ENCODE measurements around the gene PLA2G6.

The PLA2G6 gene

GRCh38 chr22:38203855-38204514 is 22.4 kb upstream of the PLA2G6 start:
- peaks cover 8 to 37% (median 33%) of the 10 kb centered on the region in 4 donors for H3K4me1 ChIP-seq
- peak overlapping the region; percentile 96 to 100 for H3K27ac ChIP-seq
- H3K4me3 ChIP-seq = peak overlapping the region; percentile 66 to 96
- intact Hi-C loops (cut with DNase I; ENCODE audit: low total_unique reads) = loop anchor here (5.0 to 10.0 kb wide), 2 partner anchors 43 to 111 kb away; partner anchors contain the start of gene CSNK1E
- no peaks in the 10 kb centered on the region for H3K9me3 ChIP-seq
- no peak for DNase-seq
- TF ChIP-seq CTCF (IDR thresholded peaks at IDR 0.05) = no peak
- peaks cover 0 to 5% (median 0%) of the 10 kb centered on the region in 3 donors for H3K36me3 ChIP-seq
- H3K27me3 ChIP-seq = no peaks in the 10 kb centered on the region

GRCh38 chr22:38203090-38203810 is 21.6 kb upstream of the PLA2G6 start:
- Histone ChIP-seq H3K36me3 (no peaks in the 10 kb centered on the region), H3K27me3 (no peaks in the 10 kb centered on the region), H3K4me3 (peak overlapping the region; percentile 66 to 96), H3K4me1 (peaks cover 8 to 37% (median 31%) of the 10 kb centered on the region in 4 donors), H3K27ac (peak overlapping the region; percentile 96 to 100), H3K9me3 (no peaks in the 10 kb centered on the region)
- no peak for TF ChIP-seq CTCF (IDR thresholded peaks at IDR 0.05)
- intact Hi-C loops (cut with DNase I; ENCODE audit: low total_unique reads) = loop anchor here (5.0 to 10.0 kb wide), 2 partner anchors 44 to 112 kb away; partner anchors contain the start of gene CSNK1E
- peak; percentile 57 to 82 for DNase-seq

DNA sequence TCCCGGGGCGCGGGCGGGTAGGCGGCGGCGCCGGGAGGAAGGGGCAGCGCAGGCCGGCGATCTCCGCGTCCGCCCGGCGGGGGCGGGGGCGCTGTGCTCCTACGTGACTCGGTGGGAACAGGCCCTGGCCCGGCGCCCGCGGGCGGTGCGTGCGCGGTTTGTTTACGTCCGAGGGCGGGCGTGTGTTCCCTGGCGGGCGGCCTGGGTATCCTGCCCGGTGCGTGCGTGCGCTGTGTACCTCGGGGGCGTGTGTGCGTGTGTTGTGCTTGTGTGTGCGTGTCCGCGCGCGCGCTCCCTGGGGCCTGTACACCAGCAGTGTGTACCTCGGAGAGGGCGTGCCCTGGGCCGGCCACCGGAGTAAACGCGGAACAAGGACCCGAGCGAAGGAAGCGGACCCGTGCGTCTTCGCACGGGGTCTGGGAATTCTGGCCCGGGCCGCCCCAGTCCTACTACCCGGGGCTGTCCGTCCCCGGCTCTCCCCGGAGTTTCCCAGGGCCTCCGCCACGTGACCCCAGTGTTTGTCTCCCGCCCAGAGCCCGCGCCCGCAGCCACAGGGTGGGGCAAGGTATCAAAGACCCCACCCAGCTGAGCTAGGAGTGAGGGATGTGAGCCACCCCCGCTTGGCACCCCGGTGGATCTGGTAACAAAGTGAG is 20.9 kb upstream of the PLA2G6 start:
- Histone ChIP-seq H3K4me3 (peak overlapping the region; percentile 66 to 96), H3K36me3 (no peaks in the 10 kb centered on the region), H3K9me3 (no peaks in the 10 kb centered on the region), H3K27ac (peak overlapping the region; percentile 96 to 100), H3K4me1 (peaks cover 8 to 37% (median 30%) of the 10 kb centered on the region in 4 donors), H3K27me3 (no peaks in the 10 kb centered on the region)
- peak; percentile 2 to 36 for TF ChIP-seq CTCF (IDR thresholded peaks at IDR 0.05)
- DNase-seq = peak; percentile 96 to 98
- intact Hi-C loops (cut with DNase I; ENCODE audit: low total_unique reads) = loop anchor here (5.0 to 10.0 kb wide), 2 partner anchors 45 to 112 kb away; partner anchors contain the start of gene CSNK1E

GRCh38 chr22:38201711-38202436 is 20.2 kb upstream of the PLA2G6 start, which contains the start of gene MAFF:
Gene MAFF (plus strand): TSS chr22:38201994. CDS start chr22:38213854, 11,860 bp downstream.
- Histone ChIP-seq H3K27ac (peak within 1 kb of the TSS; percentile 96 to 100), H3K9me3 (no peaks in the 10 kb centered on the region), H3K36me3 (no peaks in the 10 kb centered on the region), H3K4me3 (peak within 1 kb of the TSS; percentile 66 to 96), H3K27me3 (no peaks in the 10 kb centered on the region), H3K4me1 (peaks cover 8 to 37% (median 30%) of the 10 kb centered on the region in 4 donors)
- no peak for TF ChIP-seq CTCF (IDR thresholded peaks at IDR 0.05)
- DNase-seq = peak; percentile 95 to 98
- intact Hi-C loops (cut with DNase I; ENCODE audit: low total_unique reads) = loop anchor here (5.0 to 10.0 kb wide), 2 partner anchors 45 to 113 kb away; partner anchors contain the start of gene CSNK1E

- TF ChIP-seq CTCF (IDR thresholded peaks at IDR 0.05) = no peak
- Histone ChIP-seq H3K36me3 (no peaks in the 10 kb centered on the region), H3K9me3 (no peaks in the 10 kb centered on the region), H3K27me3 (no peaks in the 10 kb centered on the region), H3K4me3 (peak overlapping the region; percentile 66 to 96), H3K4me1 (peaks cover 8 to 37% (median 30%) of the 10 kb centered on the region in 4 donors), H3K27ac (peak overlapping the region; percentile 96 to 100)
- peak in 1 of 2 donors; percentile 84 for DNase-seq
- intact Hi-C loops (cut with DNase I; ENCODE audit: low total_unique reads) = loop anchor here (5.0 to 10.0 kb wide), 2 partner anchors 46 to 113 kb away; partner anchors contain the start of gene CSNK1E
Observed at GRCh38 chr22:38201371-38201710, 19.7 kb upstream of the PLA2G6 start.
